ENCODE measurements around the gene CUX1. TPM values are rescaled to one million over a fixed set of nuclear protein-coding genes. Genes with fewer than 3 reads are reported as not detected.

CUX1 gene
- polyA plus RNA-seq, 4 donors: 29.2 to 77.5 (median 32.3) TPM

DNA sequence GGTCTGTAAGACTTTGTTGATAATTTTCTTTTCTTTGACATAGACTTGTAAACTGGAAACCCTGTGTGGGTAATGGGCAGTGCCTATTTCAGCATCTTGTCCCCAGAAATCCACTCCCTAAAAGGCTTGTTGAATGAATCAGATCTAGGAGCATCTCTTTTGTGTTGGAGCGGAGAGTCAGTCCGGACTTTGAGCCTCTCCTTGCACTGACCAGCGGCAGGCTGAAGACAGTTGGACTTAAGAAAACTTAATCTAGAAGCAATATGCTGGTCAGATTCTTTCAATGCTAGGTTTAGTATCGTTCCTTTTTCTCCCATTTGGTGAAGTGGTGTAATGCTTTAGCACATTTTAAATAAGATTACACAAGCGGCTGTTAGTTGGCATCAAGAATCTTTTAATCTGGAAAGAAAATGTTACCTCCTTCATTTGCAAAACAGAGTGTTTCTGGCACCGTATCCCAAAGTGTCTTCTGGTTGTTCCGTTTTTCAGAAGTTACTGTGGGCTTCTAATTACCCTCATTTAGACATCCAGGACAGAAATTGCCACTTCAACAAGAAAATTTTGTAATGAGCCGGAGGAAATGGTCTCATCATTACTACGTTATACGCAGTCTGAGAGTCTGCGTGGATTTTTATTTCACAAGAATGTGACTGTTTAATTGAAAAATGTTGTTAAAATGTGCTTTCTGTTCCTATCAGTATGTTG, 74.7 kb downstream of the CUX1 start:
- no peak for DNase-seq
- no peak overlapping the region for H3K4me3 ChIP-seq (ENCODE audit: low read depth in 1 of 3, low read length in 3 of 3)
- 83 to 86% (median 84%) methylated on average over 11 of the region's 11 CpGs for WGBS, 3 donors
- H3K4me1 ChIP-seq (ENCODE audit: control insufficient read depth in 3 of 3, insufficient read depth in 2 of 3, low read depth in 1 of 3, low read length in 2 of 3): peaks cover 0 to 4% (median 0%) of the 10 kb centered on the region in 3 donors
- no peak for FAIRE-seq
- H3K27ac ChIP-seq (ENCODE audit: low read depth in 1 of 3, low read length in 2 of 3): no peak overlapping the region
- H3K9me3 ChIP-seq (ENCODE audit: control insufficient read depth in 2 of 2, insufficient read depth in 1 of 2, low read depth in 1 of 2, low read length in 1 of 2): no peaks in the 10 kb centered on the region
- H3K36me3 ChIP-seq (ENCODE audit: control insufficient read depth in 3 of 3, insufficient read depth in 2 of 3, low read depth in 1 of 3, low read length in 3 of 3): peaks cover 0 to 9% (median 0%) of the 10 kb centered on the region in 3 donors
- no peaks in the 10 kb centered on the region for H3K27me3 ChIP-seq (ENCODE audit: control insufficient read depth in 3 of 3, insufficient read depth in 3 of 3, low read length in 3 of 3)

DNA sequence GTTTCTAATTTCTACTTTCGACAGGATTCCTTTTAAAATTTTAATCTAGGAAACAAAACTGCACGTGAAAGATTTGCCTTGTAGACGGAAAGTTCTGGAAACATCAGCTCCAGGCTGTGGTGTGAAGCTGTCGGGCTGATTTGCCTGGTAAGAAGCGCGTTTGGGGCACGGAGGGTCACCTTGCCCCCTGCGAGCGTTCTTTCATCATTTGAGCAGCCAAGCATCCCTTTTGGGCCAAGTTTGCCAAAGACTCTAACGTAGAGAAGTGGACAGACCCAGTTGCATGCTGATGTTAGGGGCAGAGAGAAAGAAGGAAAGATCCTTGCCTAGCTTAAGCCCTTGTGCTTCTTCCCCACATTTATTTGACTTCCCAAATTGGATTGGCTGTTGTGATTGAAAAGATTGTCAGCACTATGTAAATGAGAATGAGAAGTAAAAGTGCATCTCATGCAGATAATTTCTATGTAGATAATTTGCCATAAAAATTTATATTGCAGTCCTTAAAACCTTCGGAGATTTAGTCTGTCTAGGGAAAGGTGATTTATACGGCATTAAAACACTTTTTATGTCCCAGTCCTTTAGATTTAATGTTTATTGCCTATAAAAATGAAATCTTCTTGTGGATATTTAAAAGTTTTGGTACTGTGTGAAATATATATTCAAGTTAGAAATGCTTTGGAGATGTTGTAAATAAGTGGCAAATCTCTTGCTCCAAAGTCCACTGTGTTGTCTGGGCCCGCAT, 76.1 kb downstream of the CUX1 start:
- H3K4me1 ChIP-seq (ENCODE audit: control insufficient read depth in 3 of 3, insufficient read depth in 2 of 3, low read depth in 1 of 3, low read length in 2 of 3): peaks cover 0 to 4% (median 0%) of the 10 kb centered on the region in 3 donors
- 72 to 85% (median 75%) methylated on average over 13 of the region's 13 CpGs for WGBS, 3 donors
- no peaks in the 10 kb centered on the region for H3K27me3 ChIP-seq (ENCODE audit: control insufficient read depth in 3 of 3, insufficient read depth in 3 of 3, low read length in 3 of 3)
- FAIRE-seq (no peak), DNase-seq (no peak)
- no peaks in the 10 kb centered on the region for H3K9me3 ChIP-seq (ENCODE audit: control insufficient read depth in 2 of 2, insufficient read depth in 1 of 2, low read depth in 1 of 2, low read length in 1 of 2)
- H3K36me3 ChIP-seq (ENCODE audit: control insufficient read depth in 3 of 3, insufficient read depth in 2 of 3, low read depth in 1 of 3, low read length in 3 of 3): peaks cover 0 to 11% (median 0%) of the 10 kb centered on the region in 3 donors
- no peak overlapping the region for H3K27ac ChIP-seq (ENCODE audit: low read depth in 1 of 3, low read length in 2 of 3)
- no peak overlapping the region for H3K4me3 ChIP-seq (ENCODE audit: low read depth in 1 of 3, low read length in 3 of 3)

DNA sequence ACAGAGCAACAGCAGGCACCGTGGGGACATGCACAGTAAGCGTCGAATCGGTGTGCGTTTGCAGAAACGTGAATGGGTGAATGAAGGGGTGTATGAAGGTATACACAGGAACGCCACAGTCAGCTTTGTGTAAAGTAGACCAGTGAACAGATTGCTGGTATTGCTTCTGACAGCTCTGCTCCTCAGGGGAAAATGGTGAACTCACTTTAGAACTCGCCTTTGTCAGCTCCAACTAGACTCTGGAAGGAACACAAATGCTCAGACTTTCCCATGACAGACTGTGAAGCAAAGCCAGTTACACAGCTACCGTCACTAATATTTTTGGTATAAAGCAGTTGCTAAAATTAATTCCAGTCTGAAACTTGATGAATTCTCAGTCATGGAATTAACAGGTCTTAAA, 78.9 kb downstream of the CUX1 start:
- H3K27ac ChIP-seq (ENCODE audit: low read depth in 1 of 3, low read length in 2 of 3): no peak overlapping the region
- no peaks in the 10 kb centered on the region for H3K9me3 ChIP-seq (ENCODE audit: control insufficient read depth in 2 of 2, insufficient read depth in 1 of 2, low read depth in 1 of 2, low read length in 1 of 2)
- no peak overlapping the region for H3K4me3 ChIP-seq (ENCODE audit: low read depth in 1 of 3, low read length in 3 of 3)
- peaks cover 0 to 19% (median 0%) of the 10 kb centered on the region in 3 donors for H3K36me3 ChIP-seq (ENCODE audit: control insufficient read depth in 3 of 3, insufficient read depth in 2 of 3, low read depth in 1 of 3, low read length in 3 of 3)
- H3K27me3 ChIP-seq (ENCODE audit: control insufficient read depth in 3 of 3, insufficient read depth in 3 of 3, low read length in 3 of 3): no peaks in the 10 kb centered on the region
- 86 to 91% (median 91%) methylated on average over 9 of the region's 9 CpGs for WGBS, 3 donors
- DNase-seq (no peak), FAIRE-seq (no peak)
- H3K4me1 ChIP-seq (ENCODE audit: control insufficient read depth in 3 of 3, insufficient read depth in 2 of 3, low read depth in 1 of 3, low read length in 2 of 3): peaks cover 0 to 4% (median 0%) of the 10 kb centered on the region in 3 donors

DNA sequence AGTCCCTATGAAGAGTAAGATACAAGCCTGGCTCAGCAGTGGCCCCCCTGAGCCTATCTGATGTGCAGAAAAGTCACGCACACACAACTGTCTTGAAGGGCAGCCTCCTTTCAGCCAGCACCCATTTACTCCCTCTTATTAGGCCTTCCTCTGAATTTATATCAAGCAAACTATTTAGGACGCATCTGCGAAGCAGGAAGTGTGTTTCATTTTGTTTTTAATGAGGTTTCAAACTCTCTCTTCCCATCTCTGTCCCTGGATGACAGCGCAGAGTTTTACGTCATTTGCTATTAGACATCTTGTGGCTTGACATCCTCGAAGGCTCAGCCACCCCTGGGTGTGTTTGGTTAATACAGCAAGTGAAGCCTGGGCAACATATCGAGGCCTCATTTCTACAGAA, 79.5 kb downstream of the CUX1 start:
- no peak overlapping the region for H3K27ac ChIP-seq (ENCODE audit: low read depth in 1 of 3, low read length in 2 of 3)
- peaks cover 0 to 4% (median 0%) of the 10 kb centered on the region in 3 donors for H3K4me1 ChIP-seq (ENCODE audit: control insufficient read depth in 3 of 3, insufficient read depth in 2 of 3, low read depth in 1 of 3, low read length in 2 of 3)
- H3K27me3 ChIP-seq (ENCODE audit: control insufficient read depth in 3 of 3, insufficient read depth in 3 of 3, low read length in 3 of 3): no peaks in the 10 kb centered on the region
- no peak overlapping the region for H3K4me3 ChIP-seq (ENCODE audit: low read depth in 1 of 3, low read length in 3 of 3)
- H3K9me3 ChIP-seq (ENCODE audit: control insufficient read depth in 2 of 2, insufficient read depth in 1 of 2, low read depth in 1 of 2, low read length in 1 of 2): no peaks in the 10 kb centered on the region
- FAIRE-seq (no peak), DNase-seq (no peak)
- 83 to 86% (median 84%) methylated on average over 7 of the region's 7 CpGs for WGBS, 3 donors
- peaks cover 0 to 21% (median 0%) of the 10 kb centered on the region in 3 donors for H3K36me3 ChIP-seq (ENCODE audit: control insufficient read depth in 3 of 3, insufficient read depth in 2 of 3, low read depth in 1 of 3, low read length in 3 of 3)

DNA sequence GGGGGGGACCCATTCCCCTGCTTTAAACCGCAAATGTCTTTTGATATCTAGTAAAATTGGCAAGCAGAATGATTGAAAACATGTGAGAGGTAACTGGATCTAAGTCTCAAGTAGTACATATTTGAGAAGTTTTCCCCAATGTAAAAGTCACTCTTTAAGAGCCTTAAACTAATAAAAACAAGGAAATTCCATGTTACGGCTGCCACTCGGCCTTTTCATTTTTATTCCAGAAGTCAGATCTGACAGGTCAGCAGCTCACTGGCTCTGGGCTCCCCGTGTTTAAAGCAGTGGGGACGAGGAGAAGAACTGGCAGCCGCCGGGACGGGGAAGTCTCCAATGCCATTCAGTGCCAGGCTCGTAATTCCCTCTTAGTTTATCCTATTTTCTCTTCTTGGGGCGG, 80.7 kb downstream of the CUX1 start:
- Histone ChIP-seq H3K27ac (ENCODE audit: low read depth in 1 of 3, low read length in 2 of 3) (no peak overlapping the region), H3K36me3 (ENCODE audit: control insufficient read depth in 3 of 3, insufficient read depth in 2 of 3, low read depth in 1 of 3, low read length in 3 of 3) (peaks cover 0 to 28% (median 0%) of the 10 kb centered on the region in 3 donors), H3K4me1 (ENCODE audit: control insufficient read depth in 3 of 3, insufficient read depth in 2 of 3, low read depth in 1 of 3, low read length in 2 of 3) (peaks cover 0 to 4% (median 0%) of the 10 kb centered on the region in 3 donors), H3K4me3 (ENCODE audit: low read depth in 1 of 3, low read length in 3 of 3) (no peak overlapping the region), H3K27me3 (ENCODE audit: control insufficient read depth in 3 of 3, insufficient read depth in 3 of 3, low read length in 3 of 3) (no peaks in the 10 kb centered on the region), H3K9me3 (ENCODE audit: control insufficient read depth in 2 of 2, insufficient read depth in 1 of 2, low read depth in 1 of 2, low read length in 1 of 2) (no peaks in the 10 kb centered on the region)
- DNase-seq (no peak), FAIRE-seq (no peak)
- 87 to 95% (median 87%) methylated on average over 10 of the region's 10 CpGs for WGBS, 3 donors

DNA sequence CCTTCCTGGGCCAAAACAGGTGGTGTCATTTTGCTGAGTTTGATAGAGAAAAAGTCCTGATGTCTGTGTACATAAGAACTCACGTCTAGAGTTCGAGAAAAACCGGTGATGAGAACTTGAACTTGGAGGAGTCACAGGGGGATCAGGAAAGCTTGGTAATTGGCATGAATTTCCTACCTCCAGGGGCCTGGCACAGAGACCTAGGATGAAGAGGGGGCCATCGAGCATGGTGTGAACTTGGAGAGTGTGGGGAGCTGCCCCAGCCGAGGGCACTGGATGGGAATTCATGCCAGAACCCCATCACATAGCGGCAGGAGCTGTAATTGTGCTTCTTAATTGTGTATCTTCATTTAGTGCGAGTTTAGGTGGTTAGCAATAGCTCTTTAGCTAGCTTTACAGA, 82.2 kb downstream of the CUX1 start:
- Histone ChIP-seq H3K9me3 (ENCODE audit: control insufficient read depth in 2 of 2, insufficient read depth in 1 of 2, low read depth in 1 of 2, low read length in 1 of 2) (no peaks in the 10 kb centered on the region), H3K36me3 (ENCODE audit: control insufficient read depth in 3 of 3, insufficient read depth in 2 of 3, low read depth in 1 of 3, low read length in 3 of 3) (peaks cover 0 to 33% (median 0%) of the 10 kb centered on the region in 3 donors), H3K27ac (ENCODE audit: low read depth in 1 of 3, low read length in 2 of 3) (no peak overlapping the region), H3K27me3 (ENCODE audit: control insufficient read depth in 3 of 3, insufficient read depth in 3 of 3, low read length in 3 of 3) (no peaks in the 10 kb centered on the region), H3K4me1 (ENCODE audit: control insufficient read depth in 3 of 3, insufficient read depth in 2 of 3, low read depth in 1 of 3, low read length in 2 of 3) (no peaks in the 10 kb centered on the region), H3K4me3 (ENCODE audit: low read depth in 1 of 3, low read length in 3 of 3) (no peak overlapping the region)
- no peak for FAIRE-seq
- DNase-seq: no peak
- WGBS, 3 donors: 86 to 88% (median 87%) methylated on average over 7 of the region's 7 CpGs

DNA sequence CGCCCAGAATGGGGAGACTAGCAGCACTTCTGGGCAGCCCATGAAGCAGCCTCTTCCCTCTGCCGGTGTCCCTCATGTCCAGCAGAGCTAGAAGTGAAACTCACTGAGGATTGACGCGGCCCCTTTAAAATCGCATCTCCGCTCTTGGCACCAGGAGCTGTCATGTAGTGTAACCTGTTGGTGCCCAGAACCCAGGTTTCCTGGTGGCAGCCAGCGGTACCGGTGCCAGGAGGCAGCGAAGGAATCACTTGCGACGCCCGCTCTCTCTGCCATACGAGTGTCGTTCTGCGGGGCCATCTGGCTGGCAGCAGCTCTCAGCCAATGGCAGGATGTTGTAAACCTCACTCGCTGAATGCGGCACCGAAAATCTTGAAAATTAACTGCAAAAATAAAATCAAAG, 82.7 kb downstream of the CUX1 start:
- Histone ChIP-seq H3K36me3 (ENCODE audit: control insufficient read depth in 3 of 3, insufficient read depth in 2 of 3, low read depth in 1 of 3, low read length in 3 of 3) (peaks cover 0 to 33% (median 0%) of the 10 kb centered on the region in 3 donors), H3K27ac (ENCODE audit: low read depth in 1 of 3, low read length in 2 of 3) (no peak overlapping the region), H3K27me3 (ENCODE audit: control insufficient read depth in 3 of 3, insufficient read depth in 3 of 3, low read length in 3 of 3) (no peaks in the 10 kb centered on the region), H3K9me3 (ENCODE audit: control insufficient read depth in 2 of 2, insufficient read depth in 1 of 2, low read depth in 1 of 2, low read length in 1 of 2) (no peaks in the 10 kb centered on the region), H3K4me3 (ENCODE audit: low read depth in 1 of 3, low read length in 3 of 3) (no peak overlapping the region), H3K4me1 (ENCODE audit: control insufficient read depth in 3 of 3, insufficient read depth in 2 of 3, low read depth in 1 of 3, low read length in 2 of 3) (no peaks in the 10 kb centered on the region)
- DNase-seq (no peak), FAIRE-seq (no peak)
- 91 to 96% (median 96%) methylated on average over 18 of the region's 18 CpGs for WGBS, 3 donors

DNA sequence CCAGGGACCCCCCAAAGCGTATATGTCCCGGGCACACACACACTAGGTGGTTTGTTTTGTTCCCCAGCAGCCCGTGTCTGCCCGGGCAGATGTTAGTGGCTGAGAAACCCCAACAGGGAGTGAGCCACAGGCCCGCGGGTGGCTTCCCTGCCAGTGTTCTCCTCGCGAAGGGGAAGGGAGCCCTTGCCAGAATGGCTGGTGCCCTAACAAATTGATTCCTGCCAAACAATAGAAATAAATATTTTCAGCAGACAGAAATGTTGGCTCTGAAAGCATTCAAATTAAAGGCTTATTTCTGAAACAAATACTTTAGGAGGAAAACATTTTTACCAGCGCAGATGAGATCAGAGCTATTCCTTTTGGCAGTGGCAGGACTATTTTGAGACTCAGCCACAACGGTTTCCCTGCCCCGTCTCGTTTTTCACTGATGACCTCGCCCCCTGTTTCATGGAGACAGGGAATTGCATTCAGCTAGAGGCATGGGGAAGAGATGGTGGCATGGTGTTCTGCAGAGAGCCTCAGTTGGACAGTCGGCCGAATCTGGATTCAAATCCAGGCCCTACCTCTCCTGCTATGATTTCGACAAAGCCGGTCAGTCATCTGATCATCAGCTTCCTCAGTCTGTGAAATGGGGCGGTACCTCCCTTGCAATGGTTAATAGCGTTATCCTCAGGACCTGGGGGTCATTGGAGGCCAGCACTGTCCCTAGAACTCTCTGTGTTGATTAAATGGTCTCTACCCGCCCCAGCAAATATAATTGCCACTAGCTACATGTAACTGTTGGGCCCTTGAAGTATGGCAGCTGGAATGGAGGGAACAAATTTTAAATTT, 84.5 kb downstream of the CUX1 start:
- no peak overlapping the region for H3K27ac ChIP-seq (ENCODE audit: low read depth in 1 of 3, low read length in 2 of 3)
- 77 to 89% (median 88%) methylated on average over 20 of the region's 20 CpGs for WGBS, 3 donors
- no peak for DNase-seq
- no peaks in the 10 kb centered on the region for H3K4me1 ChIP-seq (ENCODE audit: control insufficient read depth in 3 of 3, insufficient read depth in 2 of 3, low read depth in 1 of 3, low read length in 2 of 3)
- no peak for FAIRE-seq
- H3K9me3 ChIP-seq (ENCODE audit: control insufficient read depth in 2 of 2, insufficient read depth in 1 of 2, low read depth in 1 of 2, low read length in 1 of 2): no peaks in the 10 kb centered on the region
- H3K4me3 ChIP-seq (ENCODE audit: low read depth in 1 of 3, low read length in 3 of 3): no peak overlapping the region
- peaks cover 0 to 38% (median 0%) of the 10 kb centered on the region in 3 donors for H3K36me3 ChIP-seq (ENCODE audit: control insufficient read depth in 3 of 3, insufficient read depth in 2 of 3, low read depth in 1 of 3, low read length in 3 of 3)
- no peaks in the 10 kb centered on the region for H3K27me3 ChIP-seq (ENCODE audit: control insufficient read depth in 3 of 3, insufficient read depth in 3 of 3, low read length in 3 of 3)

All from small intestine (tissue), 7 donors.